Measurements from ENCODE around the gene GRAMD4.

GRAMD4 gene

GRCh38 chr22:46653596-46653995 lies 33.4 kb downstream of the GRAMD4 start:
- Histone ChIP-seq H3K4me3 (ENCODE audit: low read length) (no peak overlapping the region), H3K27me3 (ENCODE audit: control insufficient read depth, insufficient read depth, low read length) (no peaks in the 10 kb centered on the region), H3K9me3 (ENCODE audit: control insufficient read depth, low read length) (no peaks in the 10 kb centered on the region), H3K36me3 (ENCODE audit: control insufficient read depth, insufficient read depth, low read length) (no peaks in the 10 kb centered on the region), H3K9ac (ENCODE audit: low read length) (no peak overlapping the region), H3K4me1 (ENCODE audit: control insufficient read depth, insufficient read depth, low read length) (peaks cover 43% of the 10 kb centered on the region)

- Histone ChIP-seq H3K4me3 (ENCODE audit: low read length) (no peak overlapping the region), H3K4me1 (ENCODE audit: control insufficient read depth, insufficient read depth, low read length) (peaks cover 43% of the 10 kb centered on the region), H3K36me3 (ENCODE audit: control insufficient read depth, insufficient read depth, low read length) (no peaks in the 10 kb centered on the region), H3K9me3 (ENCODE audit: control insufficient read depth, low read length) (no peaks in the 10 kb centered on the region), H3K9ac (ENCODE audit: low read length) (no peak overlapping the region), H3K27me3 (ENCODE audit: control insufficient read depth, insufficient read depth, low read length) (no peaks in the 10 kb centered on the region)
These were observed 34.2 kb downstream of the GRAMD4 start for GRCh38 chr22:46654426-46654825.

- Histone ChIP-seq H3K27me3 (ENCODE audit: control insufficient read depth, insufficient read depth, low read length) (no peaks in the 10 kb centered on the region), H3K36me3 (ENCODE audit: control insufficient read depth, insufficient read depth, low read length) (no peaks in the 10 kb centered on the region), H3K4me1 (ENCODE audit: control insufficient read depth, insufficient read depth, low read length) (peaks cover 40% of the 10 kb centered on the region), H3K9ac (ENCODE audit: low read length) (no peak overlapping the region), H3K4me3 (ENCODE audit: low read length) (no peak overlapping the region), H3K9me3 (ENCODE audit: control insufficient read depth, low read length) (no peaks in the 10 kb centered on the region)
These were observed 34.9 kb downstream of the GRAMD4 start for GRCh38 chr22:46654927-46655595.

- Histone ChIP-seq H3K9me3 (ENCODE audit: control insufficient read depth, low read length) (no peaks in the 10 kb centered on the region), H3K9ac (ENCODE audit: low read length) (no peak overlapping the region), H3K4me3 (ENCODE audit: low read length) (no peak overlapping the region), H3K4me1 (ENCODE audit: control insufficient read depth, insufficient read depth, low read length) (peaks cover 40% of the 10 kb centered on the region), H3K36me3 (ENCODE audit: control insufficient read depth, insufficient read depth, low read length) (no peaks in the 10 kb centered on the region), H3K27me3 (ENCODE audit: control insufficient read depth, insufficient read depth, low read length) (no peaks in the 10 kb centered on the region)
These were observed 35.8 kb downstream of the GRAMD4 start for GRCh38 chr22:46655861-46656608.

- no peaks in the 10 kb centered on the region for H3K36me3 ChIP-seq (ENCODE audit: control insufficient read depth, insufficient read depth, low read length)
These were observed 36.9 kb downstream of the GRAMD4 start for GRCh38 chr22:46656856-46657654.

GRCh38 chr22:46657655-46657953 lies 37.4 kb downstream of the GRAMD4 start:
- Histone ChIP-seq H3K36me3 (ENCODE audit: control insufficient read depth, insufficient read depth, low read length) (no peaks in the 10 kb centered on the region), H3K9ac (ENCODE audit: low read length) (no peak overlapping the region), H3K9me3 (ENCODE audit: control insufficient read depth, low read length) (no peaks in the 10 kb centered on the region), H3K4me1 (ENCODE audit: control insufficient read depth, insufficient read depth, low read length) (peaks cover 41% of the 10 kb centered on the region), H3K27me3 (ENCODE audit: control insufficient read depth, insufficient read depth, low read length) (no peaks in the 10 kb centered on the region), H3K4me3 (ENCODE audit: low read length) (no peak overlapping the region)

More at GRCh38 chr22:46656856-46657654, 36.9 kb downstream of the GRAMD4 start:
- Histone ChIP-seq H3K4me1 (ENCODE audit: control insufficient read depth, insufficient read depth, low read length) (peaks cover 46% of the 10 kb centered on the region), H3K9me3 (ENCODE audit: control insufficient read depth, low read length) (no peaks in the 10 kb centered on the region), H3K9ac (ENCODE audit: low read length) (no peak overlapping the region), H3K4me3 (ENCODE audit: low read length) (no peak overlapping the region), H3K27me3 (ENCODE audit: control insufficient read depth, insufficient read depth, low read length) (no peaks in the 10 kb centered on the region)

- no peaks in the 10 kb centered on the region for H3K9me3 ChIP-seq (ENCODE audit: control insufficient read depth, low read length)
- no peak overlapping the region for H3K4me3 ChIP-seq (ENCODE audit: low read length)
- H3K36me3 ChIP-seq (ENCODE audit: control insufficient read depth, insufficient read depth, low read length), result no peaks in the 10 kb centered on the region
- peaks cover 34% of the 10 kb centered on the region for H3K4me1 ChIP-seq (ENCODE audit: control insufficient read depth, insufficient read depth, low read length)
- no peaks in the 10 kb centered on the region for H3K27me3 ChIP-seq (ENCODE audit: control insufficient read depth, insufficient read depth, low read length)
- H3K9ac ChIP-seq (ENCODE audit: low read length), result no peak overlapping the region
These were observed 38.1 kb downstream of the GRAMD4 start for GRCh38 chr22:46657996-46658947.

GRCh38 chr22:46659059-46659790 lies 39.0 kb downstream of the GRAMD4 start:
- H3K27me3 ChIP-seq (ENCODE audit: control insufficient read depth, insufficient read depth, low read length), result no peaks in the 10 kb centered on the region
- no peak overlapping the region for H3K9ac ChIP-seq (ENCODE audit: low read length)
- H3K36me3 ChIP-seq (ENCODE audit: control insufficient read depth, insufficient read depth, low read length), result no peaks in the 10 kb centered on the region
- H3K4me1 ChIP-seq (ENCODE audit: control insufficient read depth, insufficient read depth, low read length), result peaks cover 27% of the 10 kb centered on the region
- no peak overlapping the region for H3K4me3 ChIP-seq (ENCODE audit: low read length)
- no peaks in the 10 kb centered on the region for H3K9me3 ChIP-seq (ENCODE audit: control insufficient read depth, low read length)

- Histone ChIP-seq H3K4me3 (ENCODE audit: low read length) (no peak overlapping the region), H3K27me3 (ENCODE audit: control insufficient read depth, insufficient read depth, low read length) (no peaks in the 10 kb centered on the region), H3K9ac (ENCODE audit: low read length) (no peak overlapping the region), H3K36me3 (ENCODE audit: control insufficient read depth, insufficient read depth, low read length) (no peaks in the 10 kb centered on the region), H3K9me3 (ENCODE audit: control insufficient read depth, low read length) (no peaks in the 10 kb centered on the region), H3K4me1 (ENCODE audit: control insufficient read depth, insufficient read depth, low read length) (peaks cover 27% of the 10 kb centered on the region)
These were observed 39.6 kb downstream of the GRAMD4 start for GRCh38 chr22:46659791-46660186.

- peaks cover 27% of the 10 kb centered on the region for H3K4me1 ChIP-seq (ENCODE audit: control insufficient read depth, insufficient read depth, low read length)
- no peaks in the 10 kb centered on the region for H3K9me3 ChIP-seq (ENCODE audit: control insufficient read depth, low read length)
- H3K27me3 ChIP-seq (ENCODE audit: control insufficient read depth, insufficient read depth, low read length), result no peaks in the 10 kb centered on the region
- H3K4me3 ChIP-seq (ENCODE audit: low read length), result no peak overlapping the region
- no peak overlapping the region for H3K9ac ChIP-seq (ENCODE audit: low read length)
- no peaks in the 10 kb centered on the region for H3K36me3 ChIP-seq (ENCODE audit: control insufficient read depth, insufficient read depth, low read length)
These were observed 40.5 kb downstream of the GRAMD4 start for GRCh38 chr22:46660604-46661201.
